Measurements from ENCODE around the gene AP4E1. TPM values are rescaled to one million over a fixed set of nuclear protein-coding genes. Genes with fewer than 3 reads are reported as not detected.
"Not testable (repeated sequence)": the region's sequence is repeated elsewhere in the genome, so short reads cannot be mapped to it uniquely, and the experiment has no call there.

The AP4E1 gene
- polyA plus RNA-seq, 1 experiment, result 1.8 TPM

- no peak overlapping the region for H3K4me3 ChIP-seq (ENCODE audit: low read depth, low read length)
- CTCF ChIA-PET, result no interaction called here
These were observed 2.5 kb downstream of the AP4E1 start for GRCh38 chr15:50911001-50911400.

GRCh38 chr15:50911621-50912020 is 3.1 kb downstream of the AP4E1 start:
- TF ChIP-seq, protein P1, sequence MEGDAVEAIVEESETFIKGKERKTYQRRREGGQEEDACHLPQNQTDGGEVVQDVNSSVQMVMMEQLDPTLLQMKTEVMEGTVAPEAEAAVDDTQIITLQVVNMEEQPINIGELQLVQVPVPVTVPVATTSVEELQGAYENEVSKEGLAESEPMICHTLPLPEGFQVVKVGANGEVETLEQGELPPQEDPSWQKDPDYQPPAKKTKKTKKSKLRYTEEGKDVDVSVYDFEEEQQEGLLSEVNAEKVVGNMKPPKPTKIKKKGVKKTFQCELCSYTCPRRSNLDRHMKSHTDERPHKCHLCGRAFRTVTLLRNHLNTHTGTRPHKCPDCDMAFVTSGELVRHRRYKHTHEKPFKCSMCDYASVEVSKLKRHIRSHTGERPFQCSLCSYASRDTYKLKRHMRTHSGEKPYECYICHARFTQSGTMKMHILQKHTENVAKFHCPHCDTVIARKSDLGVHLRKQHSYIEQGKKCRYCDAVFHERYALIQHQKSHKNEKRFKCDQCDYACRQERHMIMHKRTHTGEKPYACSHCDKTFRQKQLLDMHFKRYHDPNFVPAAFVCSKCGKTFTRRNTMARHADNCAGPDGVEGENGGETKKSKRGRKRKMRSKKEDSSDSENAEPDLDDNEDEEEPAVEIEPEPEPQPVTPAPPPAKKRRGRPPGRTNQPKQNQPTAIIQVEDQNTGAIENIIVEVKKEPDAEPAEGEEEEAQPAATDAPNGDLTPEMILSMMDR (IDR thresholded peaks at IDR 0.05; ENCODE audit: insufficient read depth, low read depth, low read length), result no peak
- no peak overlapping the region for H3K4me3 ChIP-seq (ENCODE audit: low read depth, low read length)
- DNase-seq (ENCODE audit: low read depth), result no peak
- ChIA-PET CTCF (interaction anchor here (0.6 kb wide), 1 partner anchor 222 kb away, joined by 3 read pairs; no protein-coding TSS in a partner anchor), POLR2A (no interaction called here)
- H3K27me3 ChIP-seq (ENCODE audit: control insufficient read depth, insufficient read depth, low read length), result no peaks in the 10 kb centered on the region
- H3K36me3 ChIP-seq (ENCODE audit: control insufficient read depth, insufficient read depth, low read length), result peaks cover 1% of the 10 kb centered on the region; the same call in 1 of the 2 replicates

More at GRCh38 chr15:50911001-50911400, 2.5 kb downstream of the AP4E1 start:
- H3K27me3 ChIP-seq (ENCODE audit: control insufficient read depth, insufficient read depth, low read length), result no peaks in the 10 kb centered on the region
- POLR2A ChIA-PET, result no interaction called here
- peaks cover 1% of the 10 kb centered on the region; the same call in 1 of the 2 replicates for H3K36me3 ChIP-seq (ENCODE audit: control insufficient read depth, insufficient read depth, low read length)
- TF ChIP-seq, protein P1 (IDR thresholded peaks at IDR 0.05; ENCODE audit: insufficient read depth, low read depth, low read length), result no peak
- no peak for DNase-seq (ENCODE audit: low read depth)

DNA sequence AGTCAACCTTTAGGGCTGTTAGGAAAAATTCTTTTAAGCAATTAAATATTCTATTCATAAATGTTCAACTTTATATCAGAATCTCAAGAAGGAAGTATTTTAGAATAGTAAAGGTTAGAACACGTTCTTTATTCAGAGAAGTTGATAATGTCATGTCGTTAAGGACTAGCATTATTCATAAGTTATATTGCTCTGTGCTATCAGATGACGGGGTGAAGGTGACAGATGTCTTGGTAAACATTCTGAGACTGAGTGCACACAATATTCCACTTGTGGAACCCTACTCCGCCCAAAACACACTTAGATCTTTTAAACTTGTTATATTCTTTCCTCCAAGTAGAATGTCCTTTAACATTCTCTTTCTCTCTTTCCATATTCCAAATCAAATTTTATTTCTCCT is 7.9 kb downstream of the AP4E1 start:
- no peak for DNase-seq (ENCODE audit: low read depth)
- Histone ChIP-seq H3K36me3 (ENCODE audit: control insufficient read depth, insufficient read depth, low read length) (peaks cover 1% of the 10 kb centered on the region; the same call in 1 of the 2 replicates), H3K27me3 (ENCODE audit: control insufficient read depth, insufficient read depth, low read length) (no peaks in the 10 kb centered on the region), H3K4me3 (ENCODE audit: low read depth, low read length) (no peak overlapping the region)
- TF ChIP-seq, protein P1 (IDR thresholded peaks at IDR 0.05; ENCODE audit: insufficient read depth, low read depth, low read length), result no peak
- CTCF ChIA-PET, result no interaction called here
- POLR2A ChIA-PET, result no interaction called here

DNA sequence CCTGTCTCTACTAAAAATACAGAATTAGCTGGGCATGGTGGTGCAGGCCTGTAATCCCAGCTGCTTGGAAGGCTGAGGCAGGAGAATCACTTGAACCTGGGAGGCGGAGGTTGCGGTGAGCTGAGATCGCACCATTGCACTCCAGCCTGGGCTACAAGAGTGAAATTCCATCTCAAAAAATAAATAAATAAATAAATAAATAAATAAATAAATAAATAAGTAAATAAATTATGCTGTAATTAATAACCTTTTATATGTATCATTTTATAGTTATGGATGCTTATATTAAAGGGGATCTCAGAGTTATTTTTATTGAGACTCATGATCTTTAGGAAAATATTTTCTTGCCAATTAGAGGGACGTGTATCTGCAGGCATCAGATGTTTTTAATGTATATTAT is 10.9 kb downstream of the AP4E1 start:
- CTCF ChIA-PET; H3K36me3 ChIP-seq (ENCODE audit: control insufficient read depth, insufficient read depth, low read length); H3K4me3 ChIP-seq (ENCODE audit: low read depth, low read length); DNase-seq (ENCODE audit: low read depth); H3K27me3 ChIP-seq (ENCODE audit: control insufficient read depth, insufficient read depth, low read length); POLR2A ChIA-PET: not testable (repeated sequence)

- no peak for DNase-seq (ENCODE audit: low read depth)
- TF ChIP-seq, protein P1 (IDR thresholded peaks at IDR 0.05; ENCODE audit: insufficient read depth, low read depth, low read length), result no peak
- H3K36me3 ChIP-seq (ENCODE audit: control insufficient read depth, insufficient read depth, low read length), result peaks cover 2% of the 10 kb centered on the region; the same call in 1 of the 2 replicates
- H3K4me3 ChIP-seq (ENCODE audit: low read depth, low read length), result no peak overlapping the region
- POLR2A ChIA-PET, result no interaction called here
- no peaks in the 10 kb centered on the region for H3K27me3 ChIP-seq (ENCODE audit: control insufficient read depth, insufficient read depth, low read length)
- CTCF ChIA-PET, result interaction anchor here (1.2 kb wide), 1 partner anchor 11 kb away, joined by 4 read pairs; no protein-coding TSS in a partner anchor
These were observed 16.8 kb downstream of the AP4E1 start for GRCh38 chr15:50925281-50925680.

- H3K36me3 ChIP-seq (ENCODE audit: control insufficient read depth, insufficient read depth, low read length), result no peaks in the 10 kb centered on the region
- TF ChIP-seq, protein P1 (IDR thresholded peaks at IDR 0.05; ENCODE audit: insufficient read depth, low read depth, low read length), result no peak
- no peak overlapping the region for H3K4me3 ChIP-seq (ENCODE audit: low read depth, low read length)
- H3K27me3 ChIP-seq (ENCODE audit: control insufficient read depth, insufficient read depth, low read length), result no peaks in the 10 kb centered on the region
- ChIA-PET CTCF (no interaction called here), POLR2A (no interaction called here)
- DNase-seq (ENCODE audit: low read depth), result no peak
These were observed 20.6 kb downstream of the AP4E1 start for GRCh38 chr15:50929062-50929461.

All from BJ (cell line).